ENCODE measurements around the gene SSBP3. TPM values are rescaled to one million over a fixed set of nuclear protein-coding genes. Genes with fewer than 3 reads are reported as not detected.
A peak's percentile ranks its signal among the peaks of the same experiment; 100 is the strongest.

Gene SSBP3
- total RNA-seq, 1 donor from 2014 or later = 51.0 TPM

- DNase-seq (ENCODE audit: low spot score in 2 of 2) = no peak
- Histone ChIP-seq H3K27me3 (no peaks in the 10 kb centered on the region), H3K27ac (peak overlapping the region in 1 of 2 donors; percentile 95), H3K4me1 (peaks cover 37 to 47% of the 10 kb centered on the region in 2 donors), H3K9me3 (no peaks in the 10 kb centered on the region), H3K4me3 (no peak overlapping the region), H3K36me3 (no peaks in the 10 kb centered on the region)
- TF ChIP-seq, protein P1, sequence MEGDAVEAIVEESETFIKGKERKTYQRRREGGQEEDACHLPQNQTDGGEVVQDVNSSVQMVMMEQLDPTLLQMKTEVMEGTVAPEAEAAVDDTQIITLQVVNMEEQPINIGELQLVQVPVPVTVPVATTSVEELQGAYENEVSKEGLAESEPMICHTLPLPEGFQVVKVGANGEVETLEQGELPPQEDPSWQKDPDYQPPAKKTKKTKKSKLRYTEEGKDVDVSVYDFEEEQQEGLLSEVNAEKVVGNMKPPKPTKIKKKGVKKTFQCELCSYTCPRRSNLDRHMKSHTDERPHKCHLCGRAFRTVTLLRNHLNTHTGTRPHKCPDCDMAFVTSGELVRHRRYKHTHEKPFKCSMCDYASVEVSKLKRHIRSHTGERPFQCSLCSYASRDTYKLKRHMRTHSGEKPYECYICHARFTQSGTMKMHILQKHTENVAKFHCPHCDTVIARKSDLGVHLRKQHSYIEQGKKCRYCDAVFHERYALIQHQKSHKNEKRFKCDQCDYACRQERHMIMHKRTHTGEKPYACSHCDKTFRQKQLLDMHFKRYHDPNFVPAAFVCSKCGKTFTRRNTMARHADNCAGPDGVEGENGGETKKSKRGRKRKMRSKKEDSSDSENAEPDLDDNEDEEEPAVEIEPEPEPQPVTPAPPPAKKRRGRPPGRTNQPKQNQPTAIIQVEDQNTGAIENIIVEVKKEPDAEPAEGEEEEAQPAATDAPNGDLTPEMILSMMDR (IDR thresholded peaks at IDR 0.05) = no peak
- intact Hi-C loops (cut with DNase I) = no loop called here
These were observed 105.8 kb downstream of the SSBP3 start for GRCh38 chr1:54300401-54300800.

GRCh38 chr1:54299037-54299436 is 107.2 kb downstream of the SSBP3 start:
- Histone ChIP-seq H3K27me3 (no peaks in the 10 kb centered on the region), H3K4me1 (peaks cover 50 to 61% of the 10 kb centered on the region in 2 donors), H3K9me3 (no peaks in the 10 kb centered on the region), H3K4me3 (no peak overlapping the region), H3K27ac (peak overlapping the region; percentile 85 to 95), H3K36me3 (no peaks in the 10 kb centered on the region)
- peak in 1 of 2 donors; percentile 76 for DNase-seq (ENCODE audit: low spot score in 2 of 2)
- intact Hi-C loops (cut with DNase I) = no loop called here
- TF ChIP-seq, protein P1 (IDR thresholded peaks at IDR 0.05) = no peak

DNA sequence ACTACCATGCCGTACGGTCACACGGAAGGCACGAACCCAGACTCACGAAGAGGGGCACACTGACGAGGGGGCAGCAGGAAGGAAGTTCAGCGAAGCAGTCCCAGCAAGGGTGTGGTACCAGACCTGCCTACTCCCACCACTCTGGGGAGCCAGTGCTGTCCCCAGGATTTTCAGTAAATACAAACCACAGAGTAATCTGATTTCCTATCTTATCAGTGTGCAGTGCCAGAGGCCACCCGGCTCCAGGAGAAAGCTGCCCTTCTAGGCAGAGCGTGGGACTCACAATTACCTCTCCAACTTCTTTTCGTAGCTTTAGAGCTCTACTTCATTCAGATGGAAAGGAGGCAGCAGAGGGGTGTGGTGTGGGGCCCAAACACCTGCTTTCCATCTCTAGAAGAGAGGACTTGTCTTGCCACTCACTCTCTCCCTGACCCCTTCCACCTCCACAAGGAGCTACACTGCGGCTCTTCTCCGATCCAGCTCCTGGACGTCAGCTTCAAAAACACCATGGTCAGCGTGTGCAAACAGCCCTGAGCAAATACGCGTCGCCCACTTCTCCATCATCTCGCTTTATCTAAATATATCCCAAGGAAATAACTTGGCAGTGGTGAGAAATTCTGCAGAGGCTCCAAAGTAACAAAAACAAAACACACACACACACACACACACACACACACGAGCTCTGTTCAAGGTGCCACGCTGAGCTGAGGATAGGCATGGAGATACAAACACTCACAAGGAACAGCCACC is 107.7 kb downstream of the SSBP3 start:
- intact Hi-C loops (cut with DNase I) = no loop called here
- no peak overlapping the region for H3K4me3 ChIP-seq
- H3K27ac ChIP-seq = peak overlapping the region; percentile 85 to 95
- H3K9me3 ChIP-seq = no peaks in the 10 kb centered on the region
- peaks cover 50 to 65% of the 10 kb centered on the region in 2 donors for H3K4me1 ChIP-seq
- H3K36me3 ChIP-seq = no peaks in the 10 kb centered on the region
- no peaks in the 10 kb centered on the region for H3K27me3 ChIP-seq
- DNase-seq (ENCODE audit: low spot score in 2 of 2) = no peak
- TF ChIP-seq, protein P1 (IDR thresholded peaks at IDR 0.05) = no peak

DNA sequence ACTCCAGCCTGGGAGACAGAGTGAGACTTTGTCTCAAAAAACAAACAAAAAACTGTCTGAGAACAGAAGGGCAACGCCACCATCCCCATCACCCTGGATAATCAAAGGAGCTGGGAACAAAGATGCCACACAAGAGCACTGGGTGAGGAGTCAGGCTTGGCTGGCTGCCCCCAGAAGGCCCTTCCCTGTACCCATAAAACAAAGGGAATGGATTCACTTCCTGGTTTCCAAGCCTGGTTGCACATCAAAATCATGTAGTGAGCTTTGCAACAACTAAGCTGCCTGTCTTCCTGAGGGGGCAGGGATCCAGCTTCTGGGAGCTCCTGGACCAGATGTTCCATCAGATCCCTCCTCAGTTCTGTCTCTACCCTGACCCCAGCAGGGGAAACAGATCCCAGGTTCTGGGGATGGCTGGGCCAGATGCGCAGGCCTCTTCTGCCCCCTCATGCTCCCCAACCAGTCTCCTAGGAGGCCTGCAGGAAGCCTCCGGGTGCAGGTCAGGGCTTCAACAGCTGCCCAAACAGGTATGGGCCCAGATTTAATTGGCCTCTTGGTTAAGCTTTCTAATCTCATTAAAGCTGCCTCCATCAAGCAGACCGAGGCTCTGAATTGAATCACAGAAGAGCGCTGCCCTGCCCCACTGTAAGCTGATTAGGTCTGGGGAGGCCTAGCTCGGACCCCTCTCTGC is 108.5 kb downstream of the SSBP3 start:
- Histone ChIP-seq H3K27me3 (no peaks in the 10 kb centered on the region), H3K9me3 (no peaks in the 10 kb centered on the region), H3K4me3 (no peak overlapping the region), H3K27ac (peak overlapping the region; percentile 85 to 95), H3K36me3 (no peaks in the 10 kb centered on the region), H3K4me1 (peaks cover 50 to 72% of the 10 kb centered on the region in 2 donors)
- TF ChIP-seq, protein P1 (IDR thresholded peaks at IDR 0.05) = no peak
- no peak for DNase-seq (ENCODE audit: low spot score in 2 of 2)
- intact Hi-C loops (cut with DNase I) = no loop called here

DNA sequence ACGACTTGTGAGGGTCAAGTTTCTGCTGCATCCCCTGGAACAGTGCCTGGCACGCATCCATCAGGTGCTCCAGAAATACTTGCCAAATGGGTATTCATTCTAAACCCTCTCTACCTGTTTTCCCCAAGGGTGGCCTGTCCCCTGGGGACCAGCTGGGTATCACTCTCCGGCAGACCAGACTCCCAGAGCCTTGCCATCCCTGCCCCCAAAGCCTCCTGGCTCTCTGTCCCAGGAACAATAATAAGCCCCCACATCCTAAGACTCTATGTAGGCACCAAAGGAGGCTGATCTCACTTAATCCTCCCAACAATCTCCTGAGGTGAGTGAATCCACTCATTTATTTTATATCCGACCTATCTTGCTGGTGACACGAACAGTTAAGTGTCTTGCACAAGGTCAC is 109.5 kb downstream of the SSBP3 start:
- Histone ChIP-seq H3K4me1 (peaks cover 51 to 80% of the 10 kb centered on the region in 2 donors), H3K36me3 (no peaks in the 10 kb centered on the region), H3K27me3 (no peaks in the 10 kb centered on the region), H3K4me3 (no peak overlapping the region), H3K27ac (peak overlapping the region; percentile 85 to 95), H3K9me3 (no peaks in the 10 kb centered on the region)
- TF ChIP-seq, protein P1 (IDR thresholded peaks at IDR 0.05) = no peak
- no peak for DNase-seq (ENCODE audit: low spot score in 2 of 2)
- intact Hi-C loops (cut with DNase I) = no loop called here
